ENCODE measurements around the gene EARS2. TPM values are rescaled to one million over a fixed set of nuclear protein-coding genes. Genes with fewer than 3 reads are reported as not detected.

The EARS2 gene
- total RNA-seq, 2 donors from 2014 or later, result 15.3 to 18.1 TPM

GRCh38 chr16:23496821-23497542 is 60.2 kb downstream of the EARS2 start:
- H3K27me3 ChIP-seq, result no peaks in the 10 kb centered on the region
- peaks cover 0 to 41% of the 10 kb centered on the region in 2 donors for H3K4me1 ChIP-seq
- H3K4me3 ChIP-seq, result no peak overlapping the region
- no peak for TF ChIP-seq CTCF (IDR thresholded peaks at IDR 0.05)
- peaks cover 38% of the 10 kb centered on the region for H3K36me3 ChIP-seq
- DNase-seq (ENCODE audit: low spot score), result peak; percentile 68
- peak overlapping the region; percentile 66 to 69 for H3K27ac ChIP-seq
- no peaks in the 10 kb centered on the region for H3K9me3 ChIP-seq

DNA sequence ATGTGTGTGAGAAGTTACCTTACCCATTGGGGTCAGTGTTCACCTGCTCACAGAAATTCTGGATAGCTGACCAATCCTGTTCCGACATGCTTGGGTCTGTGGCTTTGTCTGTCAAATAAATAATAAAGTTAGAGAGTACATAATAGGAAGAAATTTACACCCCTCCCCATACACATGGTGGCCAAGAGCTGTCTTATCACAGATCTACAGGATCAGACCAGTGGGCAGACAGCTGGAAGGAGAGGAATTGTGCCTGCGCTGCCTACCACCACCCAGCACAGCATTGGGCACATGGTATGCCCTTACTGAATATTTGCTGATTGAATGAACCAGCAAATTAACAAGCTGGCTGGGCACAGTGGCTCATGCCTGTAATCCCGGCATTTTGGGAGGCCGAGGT is 61.5 kb downstream of the EARS2 start:
- Histone ChIP-seq H3K27ac (no peak overlapping the region), H3K9me3 (no peaks in the 10 kb centered on the region), H3K27me3 (no peaks in the 10 kb centered on the region), H3K4me1 (peaks cover 0 to 40% of the 10 kb centered on the region in 2 donors), H3K36me3 (peaks cover 49% of the 10 kb centered on the region), H3K4me3 (no peak overlapping the region)
- DNase-seq (ENCODE audit: low spot score), result no peak
- no peak for TF ChIP-seq CTCF (IDR thresholded peaks at IDR 0.05)

GRCh38 chr16:23494188-23494587 is 63.0 kb downstream of the EARS2 start:
- Histone ChIP-seq H3K4me1 (peaks cover 0 to 29% of the 10 kb centered on the region in 2 donors), H3K27me3 (no peaks in the 10 kb centered on the region), H3K9me3 (no peaks in the 10 kb centered on the region), H3K4me3 (no peak overlapping the region), H3K36me3 (peaks cover 64% of the 10 kb centered on the region), H3K27ac (no peak overlapping the region)
- no peak for TF ChIP-seq CTCF (IDR thresholded peaks at IDR 0.05)
- DNase-seq (ENCODE audit: low spot score), result no peak

DNA sequence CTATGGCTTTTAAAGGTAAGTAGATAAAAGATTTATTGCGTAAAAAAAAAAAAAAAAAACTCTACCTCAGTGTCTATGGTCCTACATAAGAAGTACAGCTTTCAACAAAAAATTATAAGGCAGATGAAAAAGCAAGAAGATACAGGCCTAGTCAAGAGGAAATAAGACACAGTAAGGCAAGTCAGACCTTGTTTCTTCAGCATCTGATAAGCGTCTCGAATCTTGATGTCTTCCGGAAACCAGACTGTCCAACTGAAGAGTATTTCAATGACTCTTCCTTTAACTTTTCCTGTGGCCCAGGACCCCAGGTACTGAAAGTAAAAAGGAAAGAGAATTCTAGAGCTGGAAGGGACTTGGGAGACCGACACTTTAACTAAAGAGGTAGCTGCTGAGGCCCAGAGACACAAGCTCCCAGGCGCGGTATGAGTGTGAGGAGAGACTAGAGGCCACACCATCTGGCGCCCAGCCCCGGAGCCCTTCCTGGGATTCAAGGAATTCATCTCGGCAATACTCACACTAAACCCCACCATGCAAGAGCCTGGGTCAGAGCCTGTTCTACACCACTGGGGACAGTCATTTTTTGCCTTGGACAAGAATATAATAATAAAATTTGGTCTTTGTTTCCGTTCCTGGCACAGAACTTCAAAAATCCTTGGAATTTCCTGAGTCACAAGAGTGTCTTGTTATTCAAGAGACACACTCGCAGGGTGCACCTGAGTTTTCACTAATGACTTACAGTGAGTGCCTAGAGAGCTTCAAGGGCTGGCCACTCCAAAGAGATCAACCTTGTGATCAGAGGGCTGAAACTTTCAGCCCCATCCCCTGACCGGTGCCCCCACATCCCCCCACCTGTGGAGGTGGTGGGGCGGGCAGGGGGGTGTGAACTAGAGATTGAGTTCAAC is 65.4 kb downstream of the EARS2 start:
- H3K9me3 ChIP-seq, result no peaks in the 10 kb centered on the region
- H3K36me3 ChIP-seq, result peaks cover 87% of the 10 kb centered on the region
- no peak overlapping the region for H3K27ac ChIP-seq
- TF ChIP-seq CTCF (IDR thresholded peaks at IDR 0.05), result no peak
- H3K27me3 ChIP-seq, result no peaks in the 10 kb centered on the region
- no peak overlapping the region for H3K4me3 ChIP-seq
- peaks cover 0 to 5% of the 10 kb centered on the region in 2 donors for H3K4me1 ChIP-seq
- DNase-seq (ENCODE audit: low spot score), result no peak

- peaks cover 89% of the 10 kb centered on the region for H3K36me3 ChIP-seq
Measured at GRCh38 chr16:23486480-23486879, 70.7 kb downstream of the EARS2 start.

More at GRCh38 chr16:23486480-23486879, 70.7 kb downstream of the EARS2 start:
- no peak for TF ChIP-seq CTCF (IDR thresholded peaks at IDR 0.05)
- Histone ChIP-seq H3K4me1 (no peaks in the 10 kb centered on the region), H3K9me3 (no peaks in the 10 kb centered on the region), H3K27me3 (no peaks in the 10 kb centered on the region), H3K27ac (no peak overlapping the region), H3K4me3 (no peak overlapping the region)
- no peak for DNase-seq (ENCODE audit: low spot score)
